ENCODE measurements around the gene ENTPD2.

ENTPD2 gene

GRCh38 chr9:137085920-137086530 lies 32.2 kb upstream of the ENTPD2 start:
- ChIA-PET POLR2A (ENCODE audit: low non-redundant PET) (interaction anchor here (0.5 to 1.7 kb wide), 8 partner anchors 11 to 154 kb away, joined by 3 to 15 read pairs (median 4); partner anchors contain the start of genes ANAPC2, RNF224, SAPCD2 and SSNA1), CTCF (interaction anchor here (0.6 to 2.1 kb wide), 5 partner anchors 12 to 48 kb away, joined by 3 to 12 read pairs (median 3); partner anchors contain the start of gene NPDC1)
- peak overlapping the region; percentile 97 for H3K27ac ChIP-seq
- DNase-seq (ENCODE audit: low spot score), result peak; percentile 55
- TF ChIP-seq CTCF (conservative IDR thresholded peaks at IDR 0.05; ENCODE audit: low read depth), result no peak

GRCh38 chr9:137084526-137084925 lies 30.7 kb upstream of the ENTPD2 start:
- no peak for TF ChIP-seq CTCF (conservative IDR thresholded peaks at IDR 0.05; ENCODE audit: low read depth)
- peak; percentile 62 for DNase-seq (ENCODE audit: low spot score)
- ChIA-PET POLR2A (ENCODE audit: low non-redundant PET) (interaction anchor here (0.6 kb wide), 1 partner anchor 26 kb away, joined by 4 read pairs; no protein-coding TSS in a partner anchor), CTCF (interaction anchor here (0.6 to 2.5 kb wide), 5 partner anchors 17 to 62 kb away, joined by 6 to 15 read pairs (median 11); partner anchors contain the start of gene NPDC1)
- H3K27ac ChIP-seq, result peak overlapping the region; percentile 97

- no peak for TF ChIP-seq CTCF (conservative IDR thresholded peaks at IDR 0.05; ENCODE audit: low read depth)
- CTCF ChIA-PET, result interaction anchor here (0.5 to 2.5 kb wide), 10 partner anchors 16 to 390 kb away, joined by 3 to 15 read pairs (median 3); partner anchors contain the start of gene NPDC1
- POLR2A ChIA-PET (ENCODE audit: low non-redundant PET), result interaction anchor here (0.6 to 0.8 kb wide), 3 partner anchors 13 to 37 kb away, joined by 4 to 5 read pairs (median 4); partner anchors contain the start of genes NPDC1 and SAPCD2
- H3K27ac ChIP-seq, result peak overlapping the region; percentile 97
- peak; percentile 97 for DNase-seq (ENCODE audit: low spot score)
Observed at GRCh38 chr9:137083394-137084004, 29.6 kb upstream of the ENTPD2 start.

GRCh38 chr9:137082925-137083290 lies 29.0 kb upstream of the ENTPD2 start:
- peak overlapping the region; percentile 97 for H3K27ac ChIP-seq
- ChIA-PET POLR2A (ENCODE audit: low non-redundant PET) (interaction anchor here (0.6 to 0.8 kb wide), 3 partner anchors 13 to 36 kb away, joined by 4 to 5 read pairs (median 4); partner anchors contain the start of genes NPDC1 and SAPCD2), CTCF (interaction anchor here (0.5 to 2.5 kb wide), 8 partner anchors 15 to 173 kb away, joined by 3 to 15 read pairs (median 4); partner anchors contain the start of gene NPDC1)
- TF ChIP-seq CTCF (conservative IDR thresholded peaks at IDR 0.05; ENCODE audit: low read depth), result no peak
- no peak for DNase-seq (ENCODE audit: low spot score)

GRCh38 chr9:137082222-137082924 lies 28.5 kb upstream of the ENTPD2 start:
- POLR2A ChIA-PET (ENCODE audit: low non-redundant PET), result no interaction called here
- peak overlapping the region; percentile 97 for H3K27ac ChIP-seq
- TF ChIP-seq CTCF (conservative IDR thresholded peaks at IDR 0.05; ENCODE audit: low read depth), result no peak
- DNase-seq (ENCODE audit: low spot score), result no peak
- CTCF ChIA-PET, result interaction anchor here (0.5 to 2.5 kb wide), 7 partner anchors 12 to 174 kb away, joined by 3 to 15 read pairs (median 5); partner anchors contain the start of genes NPDC1 and SAPCD2
